Hepatocyte (in vitro differentiated cells): ENCODE data around the gene SYS1.

ENCODE experiments used
- EZH2 ChIP-seq: fragments of 200-600 bp; sonication (generic); IDR thresholded peaks from 2 replicates; pipeline ENCODE4 v1.6.1; 2016; ENCODE audit warnings: antibody characterized with exemption, mild to moderate bottlenecking, borderline replicate concordance
- TF ChIP-seq, protein P1 (sequence below): fragments of 200-600 bp; sonication (generic); IDR thresholded peaks from 2 replicates; pipeline ENCODE4 v1.5.1; 2016; ENCODE audit warnings: antibody characterized with exemption, mild to moderate bottlenecking; ENCODE audit not compliant: poor library complexity

DNA sequence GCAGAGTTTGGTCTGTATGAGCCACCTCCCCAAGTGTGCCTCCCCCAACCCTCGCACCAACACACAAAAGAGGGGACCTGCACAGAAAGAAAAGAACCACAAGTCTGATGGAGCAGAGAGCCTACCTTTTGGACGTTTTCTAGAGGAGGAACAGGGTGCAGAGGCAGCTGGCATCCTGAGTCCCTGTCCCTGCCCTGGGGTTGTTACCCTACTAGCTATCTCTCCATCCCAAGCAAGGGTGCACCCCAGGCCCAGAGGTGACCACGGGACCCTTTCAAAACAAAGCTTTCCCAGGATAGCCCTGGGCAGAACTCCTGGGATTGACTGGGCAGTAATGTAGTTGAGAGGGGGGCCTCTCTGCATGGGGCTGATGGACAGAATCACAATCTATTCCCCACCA is 45.1 kb upstream of the SYS1 start:
- TF ChIP-seq, protein P1, sequence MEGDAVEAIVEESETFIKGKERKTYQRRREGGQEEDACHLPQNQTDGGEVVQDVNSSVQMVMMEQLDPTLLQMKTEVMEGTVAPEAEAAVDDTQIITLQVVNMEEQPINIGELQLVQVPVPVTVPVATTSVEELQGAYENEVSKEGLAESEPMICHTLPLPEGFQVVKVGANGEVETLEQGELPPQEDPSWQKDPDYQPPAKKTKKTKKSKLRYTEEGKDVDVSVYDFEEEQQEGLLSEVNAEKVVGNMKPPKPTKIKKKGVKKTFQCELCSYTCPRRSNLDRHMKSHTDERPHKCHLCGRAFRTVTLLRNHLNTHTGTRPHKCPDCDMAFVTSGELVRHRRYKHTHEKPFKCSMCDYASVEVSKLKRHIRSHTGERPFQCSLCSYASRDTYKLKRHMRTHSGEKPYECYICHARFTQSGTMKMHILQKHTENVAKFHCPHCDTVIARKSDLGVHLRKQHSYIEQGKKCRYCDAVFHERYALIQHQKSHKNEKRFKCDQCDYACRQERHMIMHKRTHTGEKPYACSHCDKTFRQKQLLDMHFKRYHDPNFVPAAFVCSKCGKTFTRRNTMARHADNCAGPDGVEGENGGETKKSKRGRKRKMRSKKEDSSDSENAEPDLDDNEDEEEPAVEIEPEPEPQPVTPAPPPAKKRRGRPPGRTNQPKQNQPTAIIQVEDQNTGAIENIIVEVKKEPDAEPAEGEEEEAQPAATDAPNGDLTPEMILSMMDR = no peak
- no peak for TF ChIP-seq EZH2
